H1 (cell line): Measurements from ENCODE around the gene SNX32. TPM values are rescaled to one million over a fixed set of nuclear protein-coding genes. Genes with fewer than 3 reads are reported as not detected.
A peak's percentile ranks its signal among the peaks of the same experiment; 100 is the strongest.

ENCODE experiments used
- BACH1 ChIP-seq: IDR thresholded peaks from 2 replicates; pipeline ENCODE4 v1.6.1; 2012; ENCODE audit warnings: low read length, improper control_type of control experiment
- BCL11A ChIP-seq, 2 experiments: IDR thresholded peaks; one replicate each; pipeline ENCODE4 v1.6.1; 2011; ENCODE audit warnings: low read depth in 2 of 2, low read length in 2 of 2, mild to moderate bottlenecking in 2 of 2
- CBX5 ChIP-seq: fragments of 300-800, 300-1000 bp; sonication (generic); IDR thresholded peaks from 2 replicates; pipeline ENCODE4 v1.7.1; 2016; ENCODE audit warnings: antibody characterized with exemption, low read length, low read depth
- CHD1 ChIP-seq: IDR thresholded peaks from 2 replicates; pipeline ENCODE4 v1.6.1; 2012; ENCODE audit warnings: low read depth, low read length, improper control_type of control experiment
- CHD2 ChIP-seq: IDR thresholded peaks from 2 replicates; pipeline ENCODE4 v1.6.1; 2012; ENCODE audit warnings: low read length, improper control_type of control experiment
- CREB1 ChIP-seq: IDR thresholded peaks from 2 replicates; pipeline ENCODE4 v1.6.1; 2012; ENCODE audit warnings: inconsistent platforms
- EP300 ChIP-seq, 2 experiments: IDR thresholded peaks; 1 replicate in 1 of 2; 2 replicates in 1 of 2; pipeline ENCODE4 v1.6.1; 2011 to 2012; ENCODE audit warnings: low read depth in 2 of 2, low read length in 2 of 2, mild to moderate bottlenecking in 2 of 2, borderline replicate concordance in 1 of 2, inconsistent platforms in 1 of 2, moderate library complexity in 1 of 2
- EZH2 ChIP-seq: fragments of 200-600 bp; sonication (generic); IDR thresholded peaks from 2 replicates; pipeline ENCODE4 v1.7.1; 2012; ENCODE audit warnings: low read depth, mild to moderate bottlenecking, moderate library complexity, low read length, inconsistent platforms; ENCODE audit not compliant: severe bottlenecking
- GABPA ChIP-seq: IDR thresholded peaks from 2 replicates; pipeline ENCODE4 v1.6.1; 2011; ENCODE audit warnings: mild to moderate bottlenecking, low read length, moderate library complexity, borderline replicate concordance; ENCODE audit not compliant: insufficient read depth
- JUN ChIP-seq: IDR thresholded peaks from 2 replicates; pipeline ENCODE4 v1.6.1; 2011; ENCODE audit warnings: low read depth, mild to moderate bottlenecking, improper control_type of control experiment, low read length
- KDM1A ChIP-seq: fragments of 200-600, 300-600 bp; sonication (generic); IDR thresholded peaks from 2 replicates; pipeline ENCODE4 v1.7.1; 2016; ENCODE audit warnings: mild to moderate bottlenecking, low read length, borderline replicate concordance
- KDM5A ChIP-seq: fragments of 200-600 bp; IDR thresholded peaks from 2 replicates; pipeline ENCODE4 v1.7.1; 2012; ENCODE audit warnings: mild to moderate bottlenecking, low read length, inconsistent platforms, mixed read lengths
- MAFK ChIP-seq: IDR thresholded peaks from 2 replicates; pipeline ENCODE4 v1.6.1; 2012; ENCODE audit warnings: low read depth, mild to moderate bottlenecking, improper control_type of control experiment, low read length
- RFX5 ChIP-seq: IDR thresholded peaks from 2 replicates; pipeline ENCODE4 v1.6.1; 2011; ENCODE audit warnings: low read depth, low read length, improper control_type of control experiment, borderline replicate concordance
- RXRA ChIP-seq: IDR thresholded peaks from 2 replicates; pipeline ENCODE4 v1.6.1; 2011; ENCODE audit warnings: low read depth, mild to moderate bottlenecking, low read length, moderate library complexity; ENCODE audit not compliant: insufficient read depth
- SIN3A ChIP-seq, 2 experiments: IDR thresholded peaks in 1 of 2; conservative IDR thresholded peaks in 1 of 2; 2 replicates each; pipeline ENCODE4 v1.6.1; 2011 to 2012; ENCODE audit warnings: low read length in 2 of 2, improper control_type of control experiment in 1 of 2, low read depth in 1 of 2, mild to moderate bottlenecking in 1 of 2
- SIX5 ChIP-seq: IDR thresholded peaks from 2 replicates; pipeline ENCODE4 v1.6.1; 2011; ENCODE audit warnings: mild to moderate bottlenecking, low read depth, low read length
- SP2 ChIP-seq: IDR thresholded peaks from 2 replicates; pipeline ENCODE4 v1.6.1; 2012; ENCODE audit warnings: mild to moderate bottlenecking, low read length, inconsistent platforms
- TBP ChIP-seq: IDR thresholded peaks from 2 replicates; pipeline ENCODE4 v1.6.1; 2011; ENCODE audit warnings: low read depth, low read length, improper control_type of control experiment
- TEAD4 ChIP-seq: IDR thresholded peaks from 2 replicates; pipeline ENCODE4 v1.6.1; 2012; ENCODE audit warnings: low read depth, low read length, inconsistent platforms, mixed read lengths
- YY1 ChIP-seq: IDR thresholded peaks from 2 replicates; pipeline ENCODE4 v1.6.1; 2011; ENCODE audit warnings: low read depth, mild to moderate bottlenecking, low read length
- polyA plus RNA-seq, 7 experiments: library from polyadenylated mRNA; depleted of rRNA in 3 of 7; stranded (reverse) in 5 of 7; unstranded in 2 of 7; fragments of >200 nt in 5 of 7; fragments of 200-250 nt in 2 of 7; gene quantifications; 1 replicate in 5 of 7; 2 replicates in 1 of 7; 4 replicates in 1 of 7; pipeline versions ENCODE4 v1.2.1 to v1.2.3, GENCODE V29; 2011 to 2013; ENCODE audit warnings: missing spikeins in 2 of 7, mixed read lengths in 2 of 7
- total RNA-seq: library from RNA; stranded (reverse); fragmentation: NEBNext Ultra II Directional; extraction: Animal tissue kit (Norgen Biotek cat#: 25700); gene quantifications from 2 replicates; pipeline ENCODE4 v1.2.1, GENCODE V29; 2021
- TF ChIP-seq, protein P1 (sequence below), 3 experiments: IDR thresholded peaks; 1 replicate in 2 of 3; 2 replicates in 1 of 3; pipeline versions ENCODE4 v1.5.1 to v1.6.1; 2011; ENCODE audit warnings: low read length in 3 of 3, mild to moderate bottlenecking in 3 of 3, inconsistent platforms in 2 of 3, low read depth in 1 of 3, moderate library complexity in 1 of 3; ENCODE audit not compliant: insufficient read depth in 1 of 3; ENCODE audit errors: control extremely low read depth in 1 of 3
- TF ChIP-seq, protein P2 (sequence below): IDR thresholded peaks from 2 replicates; pipeline ENCODE4 v1.6.1; 2012; ENCODE audit warnings: inconsistent platforms

Gene SNX32
- total and polyA plus RNA-seq, 2 of the 8 experiments (the other 6 are each of a cell fraction or from before 2014, with no cell fraction given) = 0.76 to 2.2 TPM

GRCh38 chr11:65884716-65885092, 50.9 kb downstream of the SNX32 start (continued):
- TF ChIP-seq SIN3A (conservative IDR thresholded peaks at IDR 0.05 in 1 of 2, IDR thresholded peaks at IDR 0.05 in 1 of 2; ENCODE audit: low read depth in 1 of 2, low read length in 2 of 2) (peak; percentile 43 to 82; a peak in 1 of 4 replicates), JUN (no peak), YY1 (peak; percentile 87), SIX5 (no peak), CHD1 (no peak), SP2 (no peak), KDM1A (no peak), EP300 (IDR thresholded peaks at IDR 0.05; ENCODE audit: borderline replicate concordance in 1 of 2, low read depth in 2 of 2, low read length in 2 of 2) (no peak), RFX5 (no peak), TEAD4 (no peak), BACH1 (no peak), BCL11A (IDR thresholded peaks at IDR 0.05; ENCODE audit: low read depth in 2 of 2, low read length in 2 of 2) (no peak), GABPA (peak; percentile 59; the same call in 1 of the 2 replicates), RXRA (no peak), MAFK (no peak), KDM5A (no peak), CBX5 (no peak), EZH2 (no peak), CREB1 (peak; percentile 69), CHD2 (0 out of 2 replicates have a peak, but pooled peaks have one; percentile 26), TBP (no peak)
- TF ChIP-seq, protein P1, sequence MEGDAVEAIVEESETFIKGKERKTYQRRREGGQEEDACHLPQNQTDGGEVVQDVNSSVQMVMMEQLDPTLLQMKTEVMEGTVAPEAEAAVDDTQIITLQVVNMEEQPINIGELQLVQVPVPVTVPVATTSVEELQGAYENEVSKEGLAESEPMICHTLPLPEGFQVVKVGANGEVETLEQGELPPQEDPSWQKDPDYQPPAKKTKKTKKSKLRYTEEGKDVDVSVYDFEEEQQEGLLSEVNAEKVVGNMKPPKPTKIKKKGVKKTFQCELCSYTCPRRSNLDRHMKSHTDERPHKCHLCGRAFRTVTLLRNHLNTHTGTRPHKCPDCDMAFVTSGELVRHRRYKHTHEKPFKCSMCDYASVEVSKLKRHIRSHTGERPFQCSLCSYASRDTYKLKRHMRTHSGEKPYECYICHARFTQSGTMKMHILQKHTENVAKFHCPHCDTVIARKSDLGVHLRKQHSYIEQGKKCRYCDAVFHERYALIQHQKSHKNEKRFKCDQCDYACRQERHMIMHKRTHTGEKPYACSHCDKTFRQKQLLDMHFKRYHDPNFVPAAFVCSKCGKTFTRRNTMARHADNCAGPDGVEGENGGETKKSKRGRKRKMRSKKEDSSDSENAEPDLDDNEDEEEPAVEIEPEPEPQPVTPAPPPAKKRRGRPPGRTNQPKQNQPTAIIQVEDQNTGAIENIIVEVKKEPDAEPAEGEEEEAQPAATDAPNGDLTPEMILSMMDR (IDR thresholded peaks at IDR 0.05; ENCODE audit: control extremely low read depth in 1 of 3, insufficient read depth in 1 of 3, low read depth in 1 of 3, low read length in 3 of 3) = peak in 2 of 3 experiments; percentile 99 to 100; a peak in 3 of 4 replicates
- TF ChIP-seq, protein P2, sequence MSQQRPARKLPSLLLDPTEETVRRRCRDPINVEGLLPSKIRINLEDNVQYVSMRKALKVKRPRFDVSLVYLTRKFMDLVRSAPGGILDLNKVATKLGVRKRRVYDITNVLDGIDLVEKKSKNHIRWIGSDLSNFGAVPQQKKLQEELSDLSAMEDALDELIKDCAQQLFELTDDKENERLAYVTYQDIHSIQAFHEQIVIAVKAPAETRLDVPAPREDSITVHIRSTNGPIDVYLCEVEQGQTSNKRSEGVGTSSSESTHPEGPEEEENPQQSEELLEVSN = no peak
